IPS-18a (cell line): Measurements from ENCODE around the gene SCAMP2.

Experiments
- H3K27ac ChIP-seq: one replicate; pipeline ENCODE4 v1.5.1; 2013; ENCODE audit warnings: low read length
- H3K27me3 ChIP-seq: one replicate; pipeline ENCODE4 v1.6.1; 2013; ENCODE audit warnings: mild to moderate bottlenecking, low read length; ENCODE audit not compliant: control insufficient read depth, insufficient read depth
- H3K36me3 ChIP-seq: one replicate; pipeline ENCODE4 v1.6.1; 2013; ENCODE audit warnings: low read depth, low read length; ENCODE audit not compliant: control insufficient read depth
- H3K4me1 ChIP-seq: one replicate; pipeline ENCODE4 v1.6.1; 2013; ENCODE audit warnings: low read depth, low read length; ENCODE audit not compliant: control insufficient read depth
- H3K4me3 ChIP-seq: one replicate; pipeline ENCODE4 v1.5.1; 2013; ENCODE audit warnings: low read length
- H3K9ac ChIP-seq: one replicate; pipeline ENCODE4 v1.6.1; 2013; ENCODE audit warnings: mild to moderate bottlenecking, low read length, moderate library complexity
- H3K9me3 ChIP-seq: one replicate; pipeline ENCODE4 v1.6.1; 2013; ENCODE audit warnings: low read depth, low read length; ENCODE audit not compliant: control insufficient read depth

The SCAMP2 gene

DNA sequence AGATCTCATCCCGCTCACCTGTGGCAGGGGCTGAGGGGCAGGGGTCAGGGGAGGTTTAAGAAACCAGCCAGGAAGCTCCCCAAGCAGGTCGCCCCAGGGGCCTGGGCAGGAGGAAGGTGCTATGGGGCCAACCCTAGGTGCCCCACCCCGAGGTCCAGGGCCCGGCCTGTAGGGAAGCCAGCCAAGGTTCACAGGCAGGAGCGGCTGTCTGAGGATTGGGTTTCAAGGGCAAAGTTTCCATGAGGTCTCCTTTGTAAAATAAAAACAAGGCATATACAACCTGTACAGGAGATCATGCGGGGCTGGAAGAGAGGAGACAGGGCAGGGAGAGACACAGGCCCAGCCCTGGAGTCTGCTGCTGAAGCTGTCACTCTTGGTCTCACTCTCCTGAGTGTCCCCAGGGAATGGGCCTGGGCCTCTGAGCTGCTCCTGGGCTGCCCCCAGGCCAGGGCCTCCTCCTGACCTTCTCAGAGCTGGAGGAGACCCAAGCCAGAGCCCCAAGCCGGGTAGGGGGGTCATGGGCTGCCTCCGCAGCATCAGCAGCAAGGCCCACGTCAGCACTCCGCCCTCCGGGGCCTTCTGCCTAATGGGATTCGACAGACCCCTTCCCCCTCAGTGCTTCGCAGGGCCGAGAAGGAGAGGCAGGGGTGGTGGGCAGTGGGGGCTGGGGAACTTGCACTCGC, 41.2 kb downstream of the SCAMP2 start:
- H3K9ac ChIP-seq: no peak overlapping the region
- no peaks in the 10 kb centered on the region for H3K36me3 ChIP-seq
- no peak overlapping the region for H3K27ac ChIP-seq
- no peaks in the 10 kb centered on the region for H3K4me1 ChIP-seq
- no peaks in the 10 kb centered on the region for H3K9me3 ChIP-seq
- peaks cover 22% of the 10 kb centered on the region for H3K27me3 ChIP-seq
- no peak overlapping the region for H3K4me3 ChIP-seq

DNA sequence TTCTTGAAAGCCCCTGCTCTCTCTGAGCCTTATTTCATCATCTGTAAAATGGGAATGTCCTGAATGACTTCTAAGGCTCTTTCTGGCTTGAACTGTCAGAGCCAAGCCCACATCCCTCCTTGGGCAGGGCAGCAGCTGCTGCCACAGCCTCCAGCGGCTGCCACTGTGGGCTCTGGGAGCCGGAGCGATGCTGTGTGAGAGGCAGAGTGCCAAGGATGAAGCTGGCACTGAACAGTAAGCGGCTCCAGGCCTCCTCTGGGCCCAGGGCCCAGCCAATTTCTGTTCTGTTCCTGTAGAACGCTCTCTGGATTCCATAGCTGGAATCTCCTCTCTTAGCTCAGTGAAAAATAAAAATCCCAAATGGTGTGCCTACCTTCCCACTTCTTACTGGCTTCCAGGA, 42.3 kb downstream of the SCAMP2 start:
- Histone ChIP-seq H3K27me3 (peaks cover 31% of the 10 kb centered on the region), H3K36me3 (no peaks in the 10 kb centered on the region), H3K4me3 (no peak overlapping the region), H3K4me1 (no peaks in the 10 kb centered on the region), H3K27ac (no peak overlapping the region), H3K9me3 (no peaks in the 10 kb centered on the region), H3K9ac (no peak overlapping the region)

DNA sequence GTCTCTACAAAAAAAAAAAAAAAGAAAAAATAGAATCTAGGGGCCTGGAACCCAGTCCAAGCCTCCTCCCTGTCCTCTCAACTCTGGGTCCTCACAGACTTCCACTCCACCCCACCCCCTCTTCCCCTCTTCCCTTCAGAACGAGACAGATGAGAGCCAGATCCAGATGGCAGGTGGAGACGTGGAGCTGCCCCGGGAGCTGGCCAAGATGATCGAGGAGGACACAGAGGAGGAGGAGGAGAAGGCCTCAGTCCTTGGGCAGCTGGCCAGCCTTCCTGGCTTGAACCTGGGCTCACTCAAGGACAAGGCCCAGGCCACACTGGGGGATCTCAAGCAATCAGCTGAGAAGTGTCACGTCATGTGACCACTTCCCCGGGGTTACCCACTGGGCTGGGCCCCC, 43.2 kb downstream of the SCAMP2 start:
- Histone ChIP-seq H3K4me1 (no peaks in the 10 kb centered on the region), H3K27ac (no peak overlapping the region), H3K36me3 (no peaks in the 10 kb centered on the region), H3K9me3 (no peaks in the 10 kb centered on the region), H3K9ac (no peak overlapping the region), H3K27me3 (peaks cover 40% of the 10 kb centered on the region), H3K4me3 (no peak overlapping the region)

DNA sequence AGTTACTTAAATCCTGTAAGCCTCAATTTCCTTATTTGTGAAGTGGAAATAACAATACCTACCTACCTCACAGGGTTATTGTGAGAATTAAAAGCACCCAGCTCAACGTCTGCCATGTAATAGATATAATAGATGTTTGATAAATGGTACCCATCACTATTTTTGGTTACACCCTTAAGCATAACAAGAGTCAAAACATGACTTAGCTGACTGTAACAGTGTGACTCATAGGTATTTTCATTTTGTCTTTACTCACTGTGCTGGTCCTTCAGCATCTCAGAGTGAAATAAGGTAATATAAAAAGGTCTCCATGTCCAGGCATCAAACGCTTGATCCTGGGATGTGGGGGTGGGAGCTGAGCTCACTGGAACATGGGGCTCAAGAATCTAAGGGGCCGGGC, 43.7 kb downstream of the SCAMP2 start:
- Histone ChIP-seq H3K27me3 (peaks cover 45% of the 10 kb centered on the region), H3K4me1 (no peaks in the 10 kb centered on the region), H3K36me3 (no peaks in the 10 kb centered on the region), H3K27ac (no peak overlapping the region), H3K4me3 (no peak overlapping the region), H3K9me3 (no peaks in the 10 kb centered on the region), H3K9ac (no peak overlapping the region)

DNA sequence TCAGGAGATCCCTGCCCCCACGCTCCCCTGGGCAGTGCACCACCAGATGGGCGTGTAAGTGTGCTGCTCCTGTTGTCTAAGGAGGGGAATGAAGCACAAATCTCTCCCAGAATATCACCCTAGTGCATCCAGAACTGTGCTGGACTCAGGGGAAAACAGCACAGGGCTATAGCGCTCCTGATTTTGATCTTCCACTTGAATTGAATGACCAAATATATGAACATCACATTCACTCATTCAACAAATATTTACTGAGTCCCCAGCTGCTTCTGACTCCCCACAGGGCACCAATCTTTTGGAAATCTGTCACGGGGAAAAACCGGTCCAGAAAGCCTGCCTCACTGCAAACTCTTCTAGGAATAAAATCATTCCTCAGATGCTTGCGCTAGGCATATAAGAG, 44.3 kb downstream of the SCAMP2 start:
- H3K36me3 ChIP-seq: no peaks in the 10 kb centered on the region
- H3K9me3 ChIP-seq: no peaks in the 10 kb centered on the region
- H3K9ac ChIP-seq: no peak overlapping the region
- H3K4me1 ChIP-seq: no peaks in the 10 kb centered on the region
- H3K27ac ChIP-seq: no peak overlapping the region
- H3K27me3 ChIP-seq: peaks cover 48% of the 10 kb centered on the region
- no peak overlapping the region for H3K4me3 ChIP-seq

DNA sequence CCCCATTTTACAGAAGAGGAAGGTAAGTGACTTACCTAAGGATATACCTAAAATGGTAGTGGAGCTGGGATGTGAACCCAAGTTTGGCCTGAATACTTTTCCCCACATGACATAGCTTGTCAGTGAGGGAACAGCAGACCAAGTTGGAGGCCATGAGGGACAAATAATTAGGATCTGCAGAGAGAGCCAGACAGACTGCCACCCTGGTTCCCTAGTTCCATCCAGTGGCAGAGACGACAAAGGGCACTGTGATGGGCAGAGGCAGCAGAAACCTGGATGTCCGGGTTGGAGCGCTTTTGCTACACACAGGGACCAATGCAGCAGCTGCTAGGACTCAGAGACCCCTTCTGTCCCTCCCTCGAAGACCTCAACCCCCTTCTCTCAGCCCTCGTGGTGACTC, 45.6 kb downstream of the SCAMP2 start:
- peaks cover 48% of the 10 kb centered on the region for H3K27me3 ChIP-seq
- no peaks in the 10 kb centered on the region for H3K9me3 ChIP-seq
- no peak overlapping the region for H3K4me3 ChIP-seq
- no peaks in the 10 kb centered on the region for H3K36me3 ChIP-seq
- H3K27ac ChIP-seq: no peak overlapping the region
- no peak overlapping the region for H3K9ac ChIP-seq
- no peaks in the 10 kb centered on the region for H3K4me1 ChIP-seq

DNA sequence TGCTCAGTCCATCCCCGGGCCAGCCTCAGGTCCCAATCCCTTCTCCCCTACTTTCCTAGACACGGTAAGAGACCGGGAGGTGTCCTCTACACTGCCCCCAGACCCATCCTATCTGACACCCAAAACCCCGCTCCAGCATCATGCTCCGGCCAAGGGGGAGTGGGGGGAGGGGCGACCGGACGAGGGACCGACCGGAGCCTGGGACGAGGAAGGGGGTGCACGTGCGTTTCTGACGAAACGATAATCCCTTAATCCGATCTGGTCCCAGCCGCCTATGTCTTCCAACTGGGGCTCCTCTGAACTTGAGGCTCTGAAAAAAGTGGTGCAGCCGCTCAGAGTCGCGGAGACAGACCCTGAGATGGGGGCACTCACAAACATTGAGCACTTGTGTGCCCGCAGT, 46.2 kb downstream of the SCAMP2 start:
- H3K4me1 ChIP-seq: no peaks in the 10 kb centered on the region
- no peaks in the 10 kb centered on the region for H3K36me3 ChIP-seq
- H3K4me3 ChIP-seq: no peak overlapping the region

DNA sequence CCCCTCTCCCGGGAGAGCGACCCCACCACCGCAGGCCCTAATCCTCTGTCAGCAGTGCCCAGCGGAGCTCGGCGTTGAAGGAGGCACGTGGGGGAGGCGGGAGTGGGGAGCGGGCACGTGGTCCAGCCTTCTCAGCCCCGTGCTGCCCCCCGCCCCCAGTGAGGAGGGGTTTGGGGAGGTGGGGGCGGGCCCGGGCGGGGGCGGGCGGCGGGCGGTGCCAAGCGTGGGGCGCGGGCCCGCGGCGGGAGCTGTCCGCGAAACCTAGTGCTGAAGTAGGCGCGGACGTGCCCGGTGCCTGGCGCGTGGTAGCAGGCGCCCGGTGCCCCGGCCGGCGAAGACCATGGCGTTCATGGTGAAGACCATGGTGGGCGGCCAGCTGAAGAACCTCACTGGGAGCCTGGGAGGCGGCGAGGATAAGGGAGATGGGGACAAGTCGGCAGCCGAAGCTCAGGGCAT, 46.8 kb downstream of the SCAMP2 start, which contains the start of gene CPLX3:
CPLX3 (plus strand) TSS at position 264 of the 456 bp plus-strand sequence; CDS start at position 341, 77 bp downstream.
- H3K27ac ChIP-seq: no peak within 1 kb of the TSS
- H3K27me3 ChIP-seq: peaks cover 48% of the 10 kb centered on the region
- H3K4me1 ChIP-seq: peaks cover 3% of the 10 kb centered on the region
- no peaks in the 10 kb centered on the region for H3K36me3 ChIP-seq
- no peak within 1 kb of the TSS for H3K4me3 ChIP-seq
- no peaks in the 10 kb centered on the region for H3K9me3 ChIP-seq
- no peak within 1 kb of the TSS for H3K9ac ChIP-seq

More for the DNA sequence above, 46.2 kb downstream of the SCAMP2 start:
- H3K9ac ChIP-seq: no peak overlapping the region
- H3K27ac ChIP-seq: no peak overlapping the region
- H3K9me3 ChIP-seq: no peaks in the 10 kb centered on the region
- H3K27me3 ChIP-seq: peaks cover 48% of the 10 kb centered on the region

DNA sequence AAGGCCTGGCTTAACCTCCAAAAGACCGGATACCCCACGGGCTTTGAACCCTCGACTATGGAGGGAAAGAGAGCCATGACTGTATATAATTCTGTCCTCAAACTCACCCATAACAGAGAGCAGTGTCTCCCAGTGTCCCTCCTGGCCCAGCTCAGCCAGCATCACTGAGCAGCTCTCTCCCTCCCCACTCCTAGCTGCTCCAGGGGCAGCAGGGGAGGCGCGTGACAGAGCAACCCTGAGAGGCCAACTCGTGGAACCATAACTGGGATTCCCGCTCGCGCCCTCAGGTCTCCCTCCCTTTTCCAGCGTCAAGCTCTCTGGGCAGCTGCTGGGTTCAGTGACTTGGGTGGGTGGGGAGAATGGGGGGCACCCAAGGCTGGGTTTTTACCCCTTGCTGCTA, 47.3 kb downstream of the SCAMP2 start:
- no peak overlapping the region for H3K4me3 ChIP-seq
- peaks cover 48% of the 10 kb centered on the region for H3K27me3 ChIP-seq

DNA sequence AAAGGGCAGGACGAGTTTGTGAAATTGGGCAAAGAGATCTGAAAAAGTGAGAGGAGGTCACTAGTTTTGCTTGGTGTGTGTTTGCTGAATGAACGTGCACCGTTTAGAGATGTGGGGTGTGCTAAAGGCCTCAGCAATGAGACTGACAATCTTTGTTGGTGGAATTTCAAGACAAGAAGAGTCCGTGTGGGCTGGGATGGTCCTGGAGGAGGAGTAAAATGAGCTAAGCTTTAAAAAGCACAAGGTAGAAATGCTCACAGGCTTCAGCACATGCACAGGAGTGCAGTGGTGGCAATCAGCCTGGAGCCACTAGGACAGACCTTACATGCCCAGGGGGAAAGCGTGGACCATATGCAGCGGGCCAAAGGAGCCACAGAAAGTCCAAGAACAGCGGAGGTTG, 48.2 kb downstream of the SCAMP2 start:
- H3K27ac ChIP-seq: no peak overlapping the region

More for the DNA sequence above, 47.3 kb downstream of the SCAMP2 start:
- Histone ChIP-seq H3K4me1 (peaks cover 8% of the 10 kb centered on the region), H3K27ac (no peak overlapping the region), H3K36me3 (no peaks in the 10 kb centered on the region), H3K9me3 (no peaks in the 10 kb centered on the region), H3K9ac (no peak overlapping the region)

DNA sequence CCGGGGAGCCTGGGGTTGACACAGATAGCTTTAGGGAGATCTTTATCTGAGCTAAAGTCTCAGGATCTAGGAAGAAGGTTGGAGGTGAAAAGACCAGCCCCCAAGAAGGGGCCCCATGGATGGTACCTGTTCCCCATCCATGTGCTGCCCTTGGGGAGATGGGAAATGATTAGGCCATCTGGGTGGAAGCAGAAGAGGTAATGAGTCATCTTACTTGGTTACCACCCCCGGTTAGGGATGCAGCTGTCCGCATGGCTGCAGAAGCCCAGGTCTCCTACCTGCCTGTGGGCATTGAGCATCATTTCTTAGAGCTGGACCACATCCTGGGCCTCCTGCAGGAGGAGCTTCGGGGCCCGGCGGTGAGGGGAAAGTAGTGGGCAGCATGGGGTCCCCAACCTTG, 49.8 kb downstream of the SCAMP2 start:
- H3K9ac ChIP-seq: no peak overlapping the region

More for the DNA sequence above, 48.2 kb downstream of the SCAMP2 start:
- no peaks in the 10 kb centered on the region for H3K9me3 ChIP-seq
- H3K9ac ChIP-seq: no peak overlapping the region
- H3K27me3 ChIP-seq: peaks cover 48% of the 10 kb centered on the region
- H3K4me1 ChIP-seq: peaks cover 10% of the 10 kb centered on the region
- H3K36me3 ChIP-seq: no peaks in the 10 kb centered on the region
- no peak overlapping the region for H3K4me3 ChIP-seq

DNA sequence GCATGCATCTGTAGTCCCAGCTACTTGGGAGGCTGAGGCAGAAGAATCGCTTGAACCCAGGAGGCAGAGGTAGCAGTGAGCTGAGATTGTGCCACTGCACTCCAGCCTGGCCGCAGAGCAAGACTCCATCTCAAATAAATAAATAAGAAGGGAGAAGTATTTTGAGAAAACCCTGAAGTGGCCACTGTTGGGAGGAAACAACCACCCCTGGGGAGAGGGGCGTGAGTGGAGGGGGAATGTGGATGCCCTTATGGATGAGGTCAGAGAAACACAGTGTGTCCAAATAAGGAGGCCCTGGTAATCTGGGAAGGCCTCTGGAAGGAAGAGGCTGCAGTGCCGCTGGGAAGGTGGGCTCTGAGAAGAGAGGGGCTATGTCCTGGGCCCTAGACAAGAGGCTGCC, 50.9 kb downstream of the SCAMP2 start:
- no peak overlapping the region for H3K27ac ChIP-seq
- peaks cover 10% of the 10 kb centered on the region for H3K4me1 ChIP-seq
- H3K9me3 ChIP-seq: no peaks in the 10 kb centered on the region
- peaks cover 29% of the 10 kb centered on the region for H3K27me3 ChIP-seq
- no peak overlapping the region for H3K9ac ChIP-seq
- no peaks in the 10 kb centered on the region for H3K36me3 ChIP-seq
- no peak overlapping the region for H3K4me3 ChIP-seq

More for the DNA sequence above, 49.8 kb downstream of the SCAMP2 start:
- Histone ChIP-seq H3K4me1 (peaks cover 10% of the 10 kb centered on the region), H3K4me3 (no peak overlapping the region), H3K36me3 (no peaks in the 10 kb centered on the region), H3K27me3 (peaks cover 40% of the 10 kb centered on the region), H3K9me3 (no peaks in the 10 kb centered on the region), H3K27ac (no peak overlapping the region)
